ENCODE data around the gene FBH1.

GRCh38 chr10:5937016-5937415 is 47.0 kb downstream of the FBH1 start:
- TF ChIP-seq CTCF (IDR thresholded peaks at IDR 0.05) (no peak), POLR2A (IDR thresholded peaks at IDR 0.05) (no peak)
